ENCODE measurements around the gene RASSF3.

DNA sequence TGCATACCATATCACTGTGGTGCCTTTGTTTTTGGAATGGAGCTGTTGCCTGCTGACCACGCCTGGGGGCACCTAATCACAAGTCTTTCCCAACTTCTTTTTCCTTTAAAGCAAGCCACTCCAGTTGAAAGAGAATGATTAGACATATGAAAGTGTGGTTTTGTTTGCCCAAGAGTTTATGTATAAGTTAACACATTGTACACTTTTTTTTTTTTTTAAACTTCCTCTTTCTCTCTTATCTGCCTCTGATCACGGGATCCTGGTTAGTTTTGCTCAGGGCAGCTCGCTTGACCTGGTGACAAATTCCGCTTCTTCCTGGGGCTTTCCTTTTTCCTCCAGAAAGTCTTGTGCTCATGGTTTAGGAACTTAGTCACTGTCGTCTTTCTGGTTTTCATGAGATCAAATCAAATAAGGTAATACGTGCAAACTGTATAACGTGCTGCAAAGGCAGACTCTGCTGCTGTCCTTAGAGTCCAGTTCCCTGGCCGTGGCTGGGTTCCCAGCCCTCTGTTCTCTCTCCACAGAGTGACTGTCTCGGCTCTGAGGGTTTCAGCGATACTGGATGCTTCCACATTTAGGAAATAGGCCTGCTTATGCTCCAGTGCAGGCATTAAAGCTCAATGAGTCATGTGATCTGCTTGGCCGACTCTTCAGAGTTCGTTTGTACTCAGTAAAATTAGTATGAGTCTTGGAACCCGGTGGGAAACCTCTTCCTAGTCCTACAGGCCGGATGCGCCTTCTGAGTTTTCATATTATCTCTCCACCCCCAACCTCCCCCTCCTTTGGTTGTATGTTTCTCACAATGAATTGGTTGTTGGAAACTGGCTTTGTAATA, 15.2 kb downstream of the RASSF3 start:
- TF ChIP-seq, protein P1, sequence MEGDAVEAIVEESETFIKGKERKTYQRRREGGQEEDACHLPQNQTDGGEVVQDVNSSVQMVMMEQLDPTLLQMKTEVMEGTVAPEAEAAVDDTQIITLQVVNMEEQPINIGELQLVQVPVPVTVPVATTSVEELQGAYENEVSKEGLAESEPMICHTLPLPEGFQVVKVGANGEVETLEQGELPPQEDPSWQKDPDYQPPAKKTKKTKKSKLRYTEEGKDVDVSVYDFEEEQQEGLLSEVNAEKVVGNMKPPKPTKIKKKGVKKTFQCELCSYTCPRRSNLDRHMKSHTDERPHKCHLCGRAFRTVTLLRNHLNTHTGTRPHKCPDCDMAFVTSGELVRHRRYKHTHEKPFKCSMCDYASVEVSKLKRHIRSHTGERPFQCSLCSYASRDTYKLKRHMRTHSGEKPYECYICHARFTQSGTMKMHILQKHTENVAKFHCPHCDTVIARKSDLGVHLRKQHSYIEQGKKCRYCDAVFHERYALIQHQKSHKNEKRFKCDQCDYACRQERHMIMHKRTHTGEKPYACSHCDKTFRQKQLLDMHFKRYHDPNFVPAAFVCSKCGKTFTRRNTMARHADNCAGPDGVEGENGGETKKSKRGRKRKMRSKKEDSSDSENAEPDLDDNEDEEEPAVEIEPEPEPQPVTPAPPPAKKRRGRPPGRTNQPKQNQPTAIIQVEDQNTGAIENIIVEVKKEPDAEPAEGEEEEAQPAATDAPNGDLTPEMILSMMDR (IDR thresholded peaks at IDR 0.05; ENCODE audit: low read depth, low read length), result no peak
- no peak for TF ChIP-seq EZH2phosphoT487 (IDR thresholded peaks at IDR 0.05; ENCODE audit: low read depth)

Data from OCI-LY3 (cell line).